DLD1 (cell line): ENCODE results near the gene RTN4.

Experiments used
- in situ Hi-C: cut with HindIII; loops from 2 replicates; pipeline ENCODE4 v1.10.0; 2017; ENCODE audit warnings: low sequenced_read_pairs

Gene RTN4

GRCh38 chr2:54975598-54976492 is 74.4 kb downstream of the RTN4 start:
- in situ Hi-C loops = no loop called here

GRCh38 chr2:54975175-54975574 is 75.1 kb downstream of the RTN4 start:
- in situ Hi-C loops = no loop called here

DNA sequence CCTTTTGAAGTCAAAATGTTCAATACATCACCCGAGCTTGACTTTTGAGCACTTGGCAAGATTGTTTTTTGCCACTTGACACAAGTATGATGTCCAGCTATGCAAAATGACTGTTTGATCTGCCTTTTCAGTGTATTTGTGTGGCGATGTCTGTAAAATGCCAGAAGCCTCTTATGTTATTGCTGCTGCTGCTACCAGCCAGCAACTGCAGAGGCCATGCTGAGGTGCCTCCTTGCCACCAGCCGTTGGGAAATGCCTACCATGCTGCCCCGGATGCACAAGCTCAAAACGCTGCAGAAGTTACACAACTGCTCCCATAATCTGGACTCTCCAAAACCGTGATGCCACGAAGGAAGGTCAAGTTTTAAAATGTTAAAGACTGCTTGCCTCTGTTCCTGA is 80.3 kb downstream of the RTN4 start:
- in situ Hi-C loops = no loop called here

DNA sequence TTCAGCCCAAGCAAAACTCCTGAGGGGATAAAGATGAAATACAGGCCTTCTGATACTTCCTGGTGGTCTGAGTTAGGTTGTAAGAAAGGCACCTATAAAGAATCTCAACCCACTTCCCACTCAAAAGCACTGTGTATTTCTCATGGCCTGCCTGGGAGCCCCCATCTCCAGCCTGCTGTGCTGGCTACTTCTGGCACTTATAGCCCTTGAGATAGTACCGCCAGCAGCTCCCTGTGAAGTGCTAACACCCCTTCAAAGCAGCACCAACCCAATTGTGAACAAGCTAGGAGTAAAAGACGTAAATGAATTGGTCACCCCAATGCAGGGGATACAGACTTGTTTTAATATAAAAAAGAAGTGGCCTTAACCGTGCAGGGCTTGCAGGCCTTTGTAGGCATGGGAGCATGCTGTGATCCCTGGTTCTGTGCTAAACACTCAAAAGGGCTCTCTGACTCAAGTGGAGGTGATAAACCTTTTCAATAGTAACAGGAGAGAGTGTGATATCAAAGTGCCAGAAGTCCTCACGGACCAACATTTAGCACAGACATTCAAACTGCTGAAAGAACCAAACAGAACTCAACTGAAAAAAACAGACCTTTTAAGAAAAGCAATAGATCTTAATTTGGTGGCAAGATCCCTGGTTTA is 80.8 kb downstream of the RTN4 start:
- in situ Hi-C loops = no loop called here

GRCh38 chr2:54968561-54969218 is 81.6 kb downstream of the RTN4 start:
- in situ Hi-C loops = no loop called here

DNA sequence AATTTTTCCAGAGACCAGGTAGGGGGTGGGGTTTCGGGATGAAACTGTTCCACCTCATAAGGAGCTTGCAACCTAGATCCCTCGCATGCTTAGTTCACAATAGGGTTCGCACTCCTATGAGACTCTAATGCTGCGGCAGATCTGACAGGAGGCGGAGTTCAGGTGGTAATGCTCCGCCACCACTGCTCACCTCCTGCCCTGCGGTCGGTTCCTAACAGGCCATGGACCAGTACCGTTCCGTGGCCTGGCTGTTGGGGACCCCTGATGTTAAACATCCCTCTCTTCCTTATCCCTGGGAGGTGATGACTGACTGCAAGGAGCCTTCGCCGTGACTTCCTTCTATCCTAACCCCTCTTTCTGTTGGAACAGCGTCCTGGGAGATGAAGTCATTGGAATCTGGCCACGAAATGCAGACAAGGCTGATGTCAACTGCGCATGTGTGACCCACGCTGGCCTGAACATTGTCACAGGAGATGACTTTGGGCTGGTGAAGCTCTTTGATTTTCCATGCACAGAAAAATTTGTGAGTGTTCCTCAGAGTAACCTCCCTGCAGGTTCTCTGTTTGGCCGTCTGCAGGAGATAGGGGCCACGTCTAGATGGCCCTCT is 82.4 kb downstream of the RTN4 start:
- in situ Hi-C loops = no loop called here

DNA sequence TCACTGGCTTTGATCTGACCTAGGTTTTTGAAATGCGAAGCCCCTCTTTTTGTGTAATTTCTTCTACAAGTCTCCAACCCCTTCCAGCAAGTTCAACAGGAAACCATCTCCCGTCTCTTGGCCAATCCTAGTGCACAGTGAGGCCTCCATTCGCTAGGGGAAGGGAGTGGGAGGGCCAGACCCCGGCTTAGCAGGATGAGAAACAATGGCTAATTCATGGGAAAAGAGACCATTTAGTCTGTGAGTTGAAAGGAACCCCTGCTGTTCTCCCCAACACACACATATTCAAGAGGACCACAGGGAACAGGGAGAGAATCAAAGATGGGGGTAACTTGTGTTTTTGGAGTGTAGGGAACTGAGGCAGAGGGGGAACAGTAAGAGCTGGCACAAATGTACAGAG is 83.0 kb downstream of the RTN4 start:
- in situ Hi-C loops = no loop called here

GRCh38 chr2:54966837-54967236 is 83.4 kb downstream of the RTN4 start:
- in situ Hi-C loops = no loop called here

DNA sequence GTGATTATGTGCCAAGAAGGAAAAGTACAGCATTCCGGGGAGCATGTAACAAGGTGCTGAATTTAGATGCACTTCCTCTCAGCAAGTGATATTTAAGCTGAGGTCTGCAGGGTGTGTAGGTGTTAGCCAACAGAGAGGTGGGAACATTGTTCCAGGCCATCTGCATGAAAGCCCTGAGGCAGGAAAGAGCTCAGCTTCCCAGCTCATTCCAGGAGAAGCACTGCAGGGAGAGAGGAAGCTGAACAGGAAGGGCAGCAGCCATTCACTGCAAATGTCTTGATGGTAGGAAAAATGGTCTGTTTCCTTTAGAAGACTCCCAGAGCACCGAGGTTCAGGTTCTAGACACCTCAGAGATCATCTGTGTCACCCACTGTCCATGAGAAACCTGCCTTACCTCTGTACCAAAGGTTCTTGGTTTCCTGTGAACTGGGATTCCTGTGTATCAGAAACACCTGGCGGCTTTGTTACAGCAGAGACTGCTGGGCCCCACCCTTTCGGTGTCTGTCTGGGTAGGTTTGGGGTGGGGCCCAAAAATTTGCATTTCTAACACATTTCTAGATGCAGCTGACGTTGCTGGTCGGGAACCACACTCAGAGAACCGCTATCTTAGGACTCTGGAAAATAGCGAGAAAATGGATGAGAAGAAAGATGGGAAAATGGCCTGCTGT is 84.0 kb downstream of the RTN4 start:
- in situ Hi-C loops = no loop called here

DNA sequence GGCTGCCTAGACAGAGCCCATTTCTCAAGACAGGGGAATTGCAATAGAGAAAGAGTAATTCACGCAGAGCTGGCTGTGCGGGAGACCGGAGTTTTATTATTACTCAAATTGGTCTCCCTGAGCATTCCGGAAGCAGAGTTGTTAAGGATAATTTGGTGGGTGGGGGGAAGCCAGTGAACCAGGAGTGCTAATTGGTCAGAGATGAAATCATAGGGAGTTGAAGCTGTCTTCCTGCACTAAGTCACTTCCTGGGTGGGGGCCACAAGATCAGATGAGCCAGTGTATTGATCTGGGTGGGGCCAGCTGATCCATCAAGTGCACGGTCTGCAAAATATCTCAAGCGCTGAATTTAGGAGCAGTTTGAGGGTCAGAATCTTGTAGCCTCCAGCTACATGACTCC is 84.8 kb downstream of the RTN4 start:
- in situ Hi-C loops = no loop called here

- in situ Hi-C loops = no loop called here
Observed at GRCh38 chr2:54964816-54965215, 85.4 kb downstream of the RTN4 start.

DNA sequence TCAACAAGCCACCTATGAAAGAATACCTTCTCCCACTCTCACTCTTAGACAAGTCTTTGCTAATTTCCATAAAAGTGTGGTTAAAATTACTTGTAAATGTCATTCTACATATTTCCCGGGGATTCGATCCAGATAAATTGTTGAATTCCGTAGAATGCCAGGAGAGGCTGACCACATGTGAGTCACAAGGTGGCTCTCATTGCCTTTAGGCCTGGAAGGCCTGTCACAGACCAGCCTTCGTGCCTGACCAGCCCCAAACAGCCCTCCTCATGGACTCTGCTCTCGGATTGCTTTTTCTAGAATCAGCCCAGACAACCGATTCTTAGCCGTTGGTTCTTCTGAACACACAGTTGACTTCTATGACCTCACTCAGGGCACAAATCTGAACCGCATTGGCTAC is 86.0 kb downstream of the RTN4 start:
- in situ Hi-C loops = no loop called here

- in situ Hi-C loops = no loop called here
Observed at GRCh38 chr2:54963476-54963875, 86.8 kb downstream of the RTN4 start.

GRCh38 chr2:54962935-54963440 is 87.3 kb downstream of the RTN4 start:
- in situ Hi-C loops = no loop called here

GRCh38 chr2:54962511-54962910 is 87.7 kb downstream of the RTN4 start:
- in situ Hi-C loops = no loop called here

DNA sequence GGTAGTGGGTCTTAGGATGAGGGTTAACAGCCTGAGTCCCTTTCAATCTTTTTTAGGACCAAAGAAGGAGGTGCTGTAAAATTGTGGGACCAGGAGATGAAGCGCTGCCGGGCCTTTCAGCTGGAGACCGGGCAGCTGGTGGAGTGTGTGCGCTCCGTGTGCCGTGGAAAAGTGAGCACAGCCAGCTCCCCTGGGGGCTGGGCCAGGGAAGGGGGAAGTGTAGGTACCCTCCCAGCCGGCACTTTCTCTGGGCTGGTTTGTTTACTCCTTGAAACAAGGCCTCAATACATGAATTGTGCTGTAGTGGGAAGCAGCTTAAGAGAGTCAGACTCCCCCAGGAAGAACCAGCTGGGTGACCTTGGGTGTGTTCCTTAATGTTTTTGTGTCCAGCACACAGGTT is 90.1 kb downstream of the RTN4 start:
- in situ Hi-C loops = no loop called here

DNA sequence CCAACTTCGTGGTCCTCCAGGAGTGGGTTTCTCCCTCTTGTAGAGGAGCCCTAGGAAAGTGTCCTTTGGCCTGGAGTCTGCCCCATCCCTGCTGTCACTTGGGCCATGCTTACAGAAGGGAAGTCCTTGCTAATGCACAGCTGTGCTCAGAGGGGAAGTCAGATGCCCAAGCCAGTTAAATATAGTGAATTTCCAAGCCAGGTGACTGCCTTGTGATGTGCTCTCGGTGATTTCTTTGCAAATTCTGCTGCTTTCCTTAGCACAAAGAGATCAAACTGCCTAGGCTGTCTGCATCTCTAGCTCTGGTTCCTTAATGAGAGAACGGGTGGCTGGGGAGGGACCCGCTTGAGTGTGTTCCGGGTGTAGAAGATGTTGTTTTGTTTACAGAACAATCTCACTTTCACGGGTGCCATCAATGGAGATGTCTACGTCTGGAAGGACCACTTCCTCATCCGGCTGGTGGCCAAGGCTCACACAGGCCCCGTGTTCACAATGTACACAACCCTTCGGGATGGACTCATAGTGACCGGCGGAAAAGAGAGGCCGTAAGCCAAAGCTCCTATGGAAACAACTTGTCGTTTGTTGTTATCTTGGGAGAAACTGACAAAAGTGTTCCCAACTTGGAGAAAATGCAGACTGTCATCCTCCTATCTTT is 91.4 kb downstream of the RTN4 start:
- in situ Hi-C loops = no loop called here

DNA sequence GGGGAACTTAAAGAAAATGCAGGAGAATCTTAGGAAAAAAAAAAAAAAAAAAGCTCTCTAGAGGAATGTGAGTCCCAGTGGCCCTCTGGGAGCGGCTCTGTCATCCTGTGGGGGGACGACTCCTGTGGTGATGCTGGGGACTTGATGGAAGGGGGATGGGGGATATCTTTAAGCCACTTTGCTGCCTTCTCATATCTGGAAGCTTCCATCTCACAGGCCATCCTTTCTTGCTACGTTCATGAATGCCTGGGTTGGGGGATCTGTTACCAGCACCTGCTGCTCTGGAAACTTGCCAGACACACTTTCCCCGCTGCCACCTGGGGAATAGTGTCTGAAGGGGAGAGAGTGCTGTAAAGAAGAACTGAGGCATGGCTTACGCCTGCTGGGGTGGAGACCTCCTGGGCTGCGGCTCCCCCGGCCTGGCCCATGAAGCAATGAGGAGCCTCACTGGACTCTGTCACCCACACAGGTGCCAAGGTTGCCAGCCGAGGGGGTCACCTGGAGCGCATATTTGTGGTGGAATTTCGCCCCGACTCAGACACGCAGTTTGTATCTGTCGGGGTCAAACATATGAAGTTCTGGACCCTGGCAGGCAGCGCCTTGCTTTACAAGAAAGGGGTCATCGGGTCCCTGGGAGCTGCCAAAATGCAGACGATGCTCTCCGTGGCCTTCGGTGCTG is 92.8 kb downstream of the RTN4 start:
- in situ Hi-C loops = no loop called here

DNA sequence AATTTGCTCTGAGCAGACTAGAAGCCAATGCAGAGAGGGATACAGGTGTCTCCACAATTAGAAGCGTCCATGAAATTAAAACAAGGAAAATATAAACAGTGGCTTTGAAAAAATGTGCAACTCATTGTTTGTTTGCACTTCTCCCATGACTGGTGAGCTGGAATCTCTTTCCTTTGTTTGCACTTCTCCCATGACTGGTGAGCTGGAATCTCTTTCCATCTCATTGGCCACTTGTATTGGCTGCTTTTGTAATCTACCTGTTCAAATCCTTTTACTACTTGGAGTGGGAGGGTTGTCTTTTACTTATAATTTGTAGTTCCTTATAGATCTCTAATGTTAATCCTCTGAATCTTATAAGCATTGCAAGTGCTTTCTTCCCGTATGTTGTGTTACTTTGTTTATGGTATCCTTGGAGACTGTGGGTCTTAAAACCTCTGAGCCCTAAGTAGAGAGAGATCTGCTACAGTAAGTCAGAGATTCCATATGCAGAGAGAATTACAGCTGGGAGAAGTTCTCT is 94.1 kb downstream of the RTN4 start:
- in situ Hi-C loops = no loop called here
